HG03575 (cell line): Measurements from ENCODE around the gene CFAP92.
A peak's percentile ranks its signal among the peaks of the same experiment; 100 is the strongest.
"Not testable (repeated sequence)": the region's sequence is repeated elsewhere in the genome, so short reads cannot be mapped to it uniquely, and the experiment has no call there.

Source experiments
- ATAC-seq: cut with Tn5 transposase; IDR thresholded peaks from one replicate; pipeline ENCODE4 v1.9.1; 2021; ENCODE audit not compliant: unreplicated experiment, insufficient number of reproducible peaks, low FRiP score; ENCODE audit errors: extremely low read depth

CFAP92 gene

GRCh38 chr3:128879125-128879969 is 114.5 kb downstream of the CFAP92 start, which contains the start of gene ACAD9:
Gene ACAD9, plus strand, starts transcription at chr3:128879620. Its CDS starts 72 bp downstream, at chr3:128879692.
- ATAC-seq, result peak; percentile 42

GRCh38 chr3:128878556-128879124 is 115.2 kb downstream of the CFAP92 start:
- peak; percentile 18 for ATAC-seq

- ATAC-seq, result no peak
These were observed 115.8 kb downstream of the CFAP92 start for GRCh38 chr3:128878011-128878457.

- ATAC-seq, result no peak
These were observed 118.2 kb downstream of the CFAP92 start for GRCh38 chr3:128875556-128876120.

GRCh38 chr3:128874481-128875180 is 119.2 kb downstream of the CFAP92 start:
- ATAC-seq, result no peak

GRCh38 chr3:128873244-128874022 is 120.4 kb downstream of the CFAP92 start:
- no peak for ATAC-seq

- no peak for ATAC-seq
These were observed 121.1 kb downstream of the CFAP92 start for GRCh38 chr3:128872744-128873143.

- ATAC-seq, result no peak
These were observed 121.6 kb downstream of the CFAP92 start for GRCh38 chr3:128872282-128872681.

- no peak for ATAC-seq
These were observed 123.5 kb downstream of the CFAP92 start for GRCh38 chr3:128870347-128870746.

- no peak for ATAC-seq
These were observed 126.4 kb downstream of the CFAP92 start for GRCh38 chr3:128867200-128868125.

- ATAC-seq, result not testable (repeated sequence)
These were observed 128.7 kb downstream of the CFAP92 start for GRCh38 chr3:128864849-128865804.

- ATAC-seq, result no peak
These were observed 129.5 kb downstream of the CFAP92 start for GRCh38 chr3:128864351-128864811.

GRCh38 chr3:128863560-128863959 is 130.3 kb downstream of the CFAP92 start:
- no peak for ATAC-seq

- no peak for ATAC-seq
These were observed 132.4 kb downstream of the CFAP92 start for GRCh38 chr3:128861491-128861890.
